ENCODE results near the gene NSUN5.
"Not testable (repeated sequence)": the region's sequence is repeated elsewhere in the genome, so short reads cannot be mapped to it uniquely, and the experiment has no call there.

Gene NSUN5

GRCh38 chr7:73277210-73277609, 31.4 kb downstream of the NSUN5 start:
- not testable (repeated sequence) for DNase-seq (ENCODE audit: low spot score)

GRCh38 chr7:73267813-73268212, 40.8 kb downstream of the NSUN5 start:
- DNase-seq (ENCODE audit: low spot score): not testable (repeated sequence)

- DNase-seq (ENCODE audit: low spot score): not testable (repeated sequence)
Measured at GRCh38 chr7:73266719-73267368, 41.8 kb downstream of the NSUN5 start.

GRCh38 chr7:73262416-73262815, 46.2 kb downstream of the NSUN5 start:
- DNase-seq (ENCODE audit: low spot score): not testable (repeated sequence)

Measured in iPS-NIHi11 (cell line).